Measurements from ENCODE around the gene AGAP1.

- no peak for TF ChIP-seq CTCF (IDR thresholded peaks at IDR 0.05)
- TF ChIP-seq POLR2A (IDR thresholded peaks at IDR 0.05): no peak
Measured at GRCh38 chr2:235754357-235755207, 260.7 kb downstream of the AGAP1 start.

Measured in right lobe of liver (tissue), 4 donors.